ENCODE data around the gene VAT1. TPM values are rescaled to one million over a fixed set of nuclear protein-coding genes. Genes with fewer than 3 reads are reported as not detected.

The VAT1 gene
- total and polyA plus RNA-seq, 2 of the 13 experiments (the other 11 are each of a cell fraction or from before 2014, with no cell fraction given) = 143 to 205 TPM

- TF ChIP-seq ZNF407 (CRISPR knock-in tag; IDR thresholded peaks at IDR 0.05; ENCODE audit: not compliant biosample characterization) (no peak), DRAP1 (CRISPR knock-in tag; IDR thresholded peaks at IDR 0.05) (0 out of 2 replicates have a peak, but pooled peaks have one; percentile 11), TBL1XR1 (IDR thresholded peaks at IDR 0.05; ENCODE audit: borderline replicate concordance, low read length, partially characterized antibody) (no peak), ZBTB8A (CRISPR knock-in tag; IDR thresholded peaks at IDR 0.05; ENCODE audit: borderline replicate concordance, low read depth) (no peak), ZNF503 (CRISPR knock-in tag; IDR thresholded peaks at IDR 0.05) (no peak), HNRNPLL (IDR thresholded peaks at IDR 0.05; ENCODE audit: low read depth, low read length, poor library complexity, severe bottlenecking) (no peak), THYN1 (CRISPR knock-in tag; IDR thresholded peaks at IDR 0.05; ENCODE audit: borderline replicate concordance, low read depth) (no peak), SALL2 (CRISPR knock-in tag; IDR thresholded peaks at IDR 0.05) (no peak), BCL6 (CRISPR knock-in tag; IDR thresholded peaks at IDR 0.05) (no peak), SP4 (CRISPR knock-in tag; IDR thresholded peaks at IDR 0.05) (no peak), SIX4 (CRISPR knock-in tag; IDR thresholded peaks at IDR 0.05) (no peak), NFE2L1 (CRISPR knock-in tag; IDR thresholded peaks at IDR 0.05; ENCODE audit: borderline replicate concordance) (no peak), GPBP1L1 (CRISPR knock-in tag; IDR thresholded peaks at IDR 0.05) (no peak), ZNF274 (CRISPR knock-in tag; IDR thresholded peaks at IDR 0.05) (no peak), ZBTB7A (CRISPR knock-in tag; IDR thresholded peaks at IDR 0.05) (no peak), SRY (CRISPR knock-in tag; IDR thresholded peaks at IDR 0.05) (0 out of 2 replicates have a peak, but pooled peaks have one; percentile 25), SAP130 (CRISPR knock-in tag; IDR thresholded peaks at IDR 0.05; ENCODE audit: low read depth) (no peak), CCDC6 (CRISPR knock-in tag; IDR thresholded peaks at IDR 0.05) (no peak)
Measured at GRCh38 chr17:43011728-43012472, 10.3 kb downstream of the VAT1 start (continued).
